HG03575 (cell line): ENCODE data around the gene CELA3B.
"Not testable (repeated sequence)": the region's sequence is repeated elsewhere in the genome, so short reads cannot be mapped to it uniquely, and the experiment has no call there.

Source experiments
- ATAC-seq: cut with Tn5 transposase; IDR thresholded peaks from one replicate; pipeline ENCODE4 v1.9.1; 2021; ENCODE audit not compliant: unreplicated experiment, insufficient number of reproducible peaks, low FRiP score; ENCODE audit errors: extremely low read depth

Gene CELA3B

GRCh38 chr1:21972973-21973441 lies 3.8 kb upstream of the CELA3B start:
- ATAC-seq, result not testable (repeated sequence)

GRCh38 chr1:21973948-21974347 lies 2.9 kb upstream of the CELA3B start:
- not testable (repeated sequence) for ATAC-seq

- not testable (repeated sequence) for ATAC-seq
Measured at GRCh38 chr1:21974699-21975098, 2.1 kb upstream of the CELA3B start.

- not testable (repeated sequence) for ATAC-seq
Measured at GRCh38 chr1:21975296-21975695, 1.5 kb upstream of the CELA3B start.

GRCh38 chr1:21978209-21978608 lies 1.4 kb downstream of the CELA3B start:
- ATAC-seq, result not testable (repeated sequence)

- not testable (repeated sequence) for ATAC-seq
Measured at GRCh38 chr1:21980515-21981220, 3.8 kb downstream of the CELA3B start.

GRCh38 chr1:21981253-21981652 lies 4.4 kb downstream of the CELA3B start:
- not testable (repeated sequence) for ATAC-seq

GRCh38 chr1:21982122-21982521 lies 5.3 kb downstream of the CELA3B start:
- not testable (repeated sequence) for ATAC-seq

GRCh38 chr1:21983539-21983938 lies 6.7 kb downstream of the CELA3B start:
- ATAC-seq, result not testable (repeated sequence)

GRCh38 chr1:21985893-21986292 lies 9.1 kb downstream of the CELA3B start:
- not testable (repeated sequence) for ATAC-seq

- ATAC-seq, result not testable (repeated sequence)
Measured at GRCh38 chr1:21986386-21986785, 9.6 kb downstream of the CELA3B start.

- ATAC-seq, result not testable (repeated sequence)
Measured at GRCh38 chr1:21989672-21990393, 13.0 kb downstream of the CELA3B start.

GRCh38 chr1:21992186-21992585 lies 15.4 kb downstream of the CELA3B start:
- ATAC-seq, result not testable (repeated sequence)

- not testable (repeated sequence) for ATAC-seq
Measured at GRCh38 chr1:21994716-21995115, 17.9 kb downstream of the CELA3B start.

- not testable (repeated sequence) for ATAC-seq
Measured at GRCh38 chr1:21996663-21996970, 19.8 kb downstream of the CELA3B start.

- not testable (repeated sequence) for ATAC-seq
Measured at GRCh38 chr1:21997891-21998623, 21.2 kb downstream of the CELA3B start.

- ATAC-seq, result not testable (repeated sequence)
Measured at GRCh38 chr1:21998624-21999294, 21.9 kb downstream of the CELA3B start.

GRCh38 chr1:21999645-22000044 lies 22.8 kb downstream of the CELA3B start:
- not testable (repeated sequence) for ATAC-seq

GRCh38 chr1:22001409-22001808 lies 24.6 kb downstream of the CELA3B start, which contains the start of gene CELA3A:
TSS of gene CELA3A (plus strand) at chr1:22001657. CDS start at chr1:22001675, 18 bp downstream.
- ATAC-seq, result no peak
